LNCaP clone FGC (cell line): Measurements from ENCODE around the gene KCNN2.

Experiments
- DNase-seq: peaks from one replicate; pipeline ENCODE4 v3.0.0-alpha.2; 2011; ENCODE audit warnings: low read depth
- H3K4me3 ChIP-seq: 2 replicates; pipeline ENCODE4 v1.5.1; 2011; ENCODE audit warnings: mild to moderate bottlenecking, low read depth, low read length, control low read depth
- TF ChIP-seq, protein P1 (sequence below): IDR thresholded peaks from 2 replicates; pipeline ENCODE4 v1.5.1; 2012; ENCODE audit warnings: mild to moderate bottlenecking; ENCODE audit not compliant: control insufficient read depth, insufficient read depth; ENCODE audit errors: extremely low read depth

KCNN2 gene

DNA sequence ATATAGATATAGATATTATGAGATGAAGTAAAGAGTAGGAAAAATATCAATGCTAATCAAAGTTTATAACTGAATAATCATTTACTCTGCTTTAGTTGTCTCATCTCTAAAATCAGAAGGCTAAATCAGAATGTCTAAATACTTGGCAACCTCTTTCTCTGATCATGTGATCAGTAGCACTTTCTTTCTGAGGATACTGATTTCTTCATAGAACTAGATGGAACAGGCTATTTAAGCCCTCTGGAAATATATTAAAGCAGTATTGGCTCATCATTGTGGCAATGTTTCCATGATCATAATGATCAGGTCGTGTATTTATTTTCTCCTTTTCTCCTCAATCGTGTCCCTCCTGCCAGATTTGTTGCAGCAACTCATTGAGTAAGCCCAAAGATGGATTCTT is 109.7 kb downstream of the KCNN2 start:
- TF ChIP-seq, protein P1, sequence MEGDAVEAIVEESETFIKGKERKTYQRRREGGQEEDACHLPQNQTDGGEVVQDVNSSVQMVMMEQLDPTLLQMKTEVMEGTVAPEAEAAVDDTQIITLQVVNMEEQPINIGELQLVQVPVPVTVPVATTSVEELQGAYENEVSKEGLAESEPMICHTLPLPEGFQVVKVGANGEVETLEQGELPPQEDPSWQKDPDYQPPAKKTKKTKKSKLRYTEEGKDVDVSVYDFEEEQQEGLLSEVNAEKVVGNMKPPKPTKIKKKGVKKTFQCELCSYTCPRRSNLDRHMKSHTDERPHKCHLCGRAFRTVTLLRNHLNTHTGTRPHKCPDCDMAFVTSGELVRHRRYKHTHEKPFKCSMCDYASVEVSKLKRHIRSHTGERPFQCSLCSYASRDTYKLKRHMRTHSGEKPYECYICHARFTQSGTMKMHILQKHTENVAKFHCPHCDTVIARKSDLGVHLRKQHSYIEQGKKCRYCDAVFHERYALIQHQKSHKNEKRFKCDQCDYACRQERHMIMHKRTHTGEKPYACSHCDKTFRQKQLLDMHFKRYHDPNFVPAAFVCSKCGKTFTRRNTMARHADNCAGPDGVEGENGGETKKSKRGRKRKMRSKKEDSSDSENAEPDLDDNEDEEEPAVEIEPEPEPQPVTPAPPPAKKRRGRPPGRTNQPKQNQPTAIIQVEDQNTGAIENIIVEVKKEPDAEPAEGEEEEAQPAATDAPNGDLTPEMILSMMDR: no peak
- no peak overlapping the region for H3K4me3 ChIP-seq
- no peak for DNase-seq

DNA sequence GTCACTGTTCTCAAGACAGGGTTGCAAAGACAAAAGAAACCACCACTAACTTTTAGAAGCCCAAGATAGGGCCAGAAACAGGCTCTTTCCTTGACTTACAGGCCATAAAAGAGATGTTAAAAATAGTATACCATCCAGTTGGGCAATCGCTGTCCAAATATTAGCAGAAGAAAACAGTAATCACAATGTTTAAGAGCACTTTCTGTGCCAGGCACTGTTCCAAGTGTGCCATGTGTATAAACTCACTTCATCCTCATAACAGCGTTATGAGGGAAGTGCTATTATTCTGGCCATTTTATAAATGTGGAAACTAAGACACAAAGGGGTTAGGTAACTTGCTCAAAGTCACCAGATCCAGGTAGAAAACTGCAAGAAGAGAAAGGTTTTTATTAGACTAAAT is 111.7 kb downstream of the KCNN2 start:
- no peak overlapping the region for H3K4me3 ChIP-seq
- peak; percentile 98 for DNase-seq
- TF ChIP-seq, protein P1: no peak

DNA sequence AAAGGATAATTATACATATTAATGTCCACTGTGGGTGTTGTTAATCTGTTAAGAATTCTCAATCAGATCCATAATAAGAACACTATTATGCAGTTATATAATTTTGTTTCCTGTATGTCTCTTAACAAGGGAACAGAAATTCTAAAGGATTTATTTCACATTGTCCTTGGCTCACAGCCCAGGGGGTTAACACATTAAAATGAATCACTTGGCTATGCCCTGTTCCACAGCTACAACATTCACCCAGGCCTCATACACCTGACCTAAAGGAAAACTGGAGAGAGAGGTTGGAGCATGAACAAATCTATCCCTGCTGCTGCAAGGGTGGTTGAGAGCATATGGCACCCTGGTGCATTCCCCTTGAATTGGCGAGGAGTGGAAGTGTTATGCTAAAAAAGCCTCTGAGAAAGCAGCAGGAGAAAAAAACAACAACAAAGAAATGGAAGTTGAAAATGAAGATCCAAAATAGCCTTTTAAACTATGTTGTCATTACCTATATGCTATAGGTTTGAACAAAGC is 116.0 kb downstream of the KCNN2 start:
- no peak for DNase-seq
- TF ChIP-seq, protein P1: no peak
- H3K4me3 ChIP-seq: no peak overlapping the region

DNA sequence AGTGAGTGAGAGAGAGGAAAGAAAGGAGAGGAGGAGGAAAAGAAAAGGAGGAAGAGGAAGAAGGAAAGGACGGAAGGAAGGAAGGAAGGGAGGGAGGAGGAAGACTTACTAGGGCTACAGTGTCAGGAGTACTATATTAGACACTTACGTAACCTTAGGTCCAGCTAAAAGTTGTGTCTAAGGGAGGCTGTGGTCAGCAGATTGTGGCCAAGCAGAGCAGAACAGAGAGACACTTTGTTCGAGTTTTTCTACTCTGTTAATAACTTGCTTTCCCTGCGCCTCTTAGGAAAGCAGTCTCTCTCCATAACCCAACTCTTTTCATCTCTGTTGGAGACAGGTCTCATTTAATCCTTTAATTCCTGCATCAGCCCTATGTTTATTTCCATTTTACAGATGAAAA is 138.9 kb downstream of the KCNN2 start:
- DNase-seq: no peak
- TF ChIP-seq, protein P1: no peak
- no peak overlapping the region for H3K4me3 ChIP-seq

DNA sequence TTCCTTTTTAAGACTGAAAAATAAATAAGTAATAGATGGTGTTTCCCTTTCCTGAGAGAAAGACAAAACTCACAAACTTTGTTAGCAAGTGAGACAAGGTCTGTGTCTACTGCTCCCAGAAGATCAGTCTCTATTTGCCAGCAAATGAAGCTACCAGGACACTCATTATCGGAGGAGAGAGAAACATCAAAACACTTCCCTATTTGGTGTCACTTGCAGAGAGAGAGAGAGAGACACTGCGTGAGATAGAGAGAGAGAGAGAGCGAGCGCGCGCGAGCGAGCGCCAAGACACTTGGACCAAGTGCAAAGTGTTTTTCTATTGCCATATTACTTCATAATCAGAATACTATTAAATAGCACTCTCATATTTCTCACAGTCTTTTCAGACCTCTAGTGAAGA is 142.7 kb downstream of the KCNN2 start:
- DNase-seq: no peak
- TF ChIP-seq, protein P1: no peak
- H3K4me3 ChIP-seq: no peak overlapping the region

DNA sequence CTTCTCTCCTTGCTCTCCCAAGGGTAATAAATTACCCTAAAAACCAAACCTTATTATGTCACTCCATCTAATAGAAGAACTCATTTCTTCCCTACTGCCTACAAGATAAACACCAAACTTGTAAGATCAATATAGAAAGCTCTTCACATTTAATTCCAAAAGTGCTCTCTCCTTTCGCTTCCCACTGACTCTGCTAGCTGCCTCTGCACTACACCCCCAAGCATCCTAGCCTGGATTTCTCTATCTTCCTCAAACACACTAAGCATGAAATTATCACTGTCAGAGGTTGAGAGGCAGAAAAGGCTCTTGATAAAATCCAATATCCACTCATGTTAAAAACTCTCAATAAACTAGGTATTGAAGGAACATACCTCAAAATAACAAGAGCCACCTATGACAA is 162.4 kb downstream of the KCNN2 start:
- no peak for DNase-seq
- TF ChIP-seq, protein P1: no peak
- no peak overlapping the region for H3K4me3 ChIP-seq

GRCh38 chr5:114544561-114544960 is 182.7 kb downstream of the KCNN2 start:
- no peak overlapping the region for H3K4me3 ChIP-seq
- TF ChIP-seq, protein P1: no peak
- no peak for DNase-seq
